GM23248 (cell line): ENCODE results near the gene THADA. TPM values are rescaled to one million over a fixed set of nuclear protein-coding genes. Genes with fewer than 3 reads are reported as not detected.

Experiments used
- DNase-seq: peaks from one replicate; pipeline ENCODE4 v3.0.0-alpha.2; 2015
- H2AFZ ChIP-seq: fragments of 200-600 bp; sonication (generic); 2 replicates; pipeline ENCODE4 v1.6.1; 2016; ENCODE audit warnings: antibody characterized with exemption
- H3F3A ChIP-seq: fragments of 200-600 bp; sonication (generic); 2 replicates; pipeline ENCODE4 v1.6.1; 2016; ENCODE audit warnings: mild to moderate bottlenecking, antibody characterized with exemption, mixed run types; ENCODE audit not compliant: insufficient read depth
- H3K27ac ChIP-seq: fragments of 200-600 bp; sonication (generic); 2 replicates; pipeline ENCODE4 v1.5.1; 2016; ENCODE audit warnings: mild to moderate bottlenecking
- H3K27me3 ChIP-seq: fragments of 200-600 bp; sonication (generic); replicated peaks from 2 replicates; pipeline ENCODE4 v1.6.1; 2016; ENCODE audit warnings: mild to moderate bottlenecking; ENCODE audit not compliant: insufficient read depth
- H3K36me3 ChIP-seq: fragments of 200-600 bp; sonication (generic); 2 replicates; pipeline ENCODE4 v1.6.1; 2016; ENCODE audit warnings: low read depth, mild to moderate bottlenecking
- H3K4me1 ChIP-seq: fragments of 200-600 bp; sonication (generic); 2 replicates; pipeline ENCODE4 v1.6.1; 2016; ENCODE audit warnings: mild to moderate bottlenecking; ENCODE audit not compliant: insufficient read depth
- H3K4me2 ChIP-seq: fragments of 200-600 bp; sonication (generic); one replicate; pipeline ENCODE4 v1.6.1; 2016; ENCODE audit warnings: mild to moderate bottlenecking; ENCODE audit not compliant: unreplicated experiment
- H3K4me3 ChIP-seq: fragments of 200-600 bp; sonication (generic); 2 replicates; pipeline ENCODE4 v1.5.1; 2016; ENCODE audit warnings: mild to moderate bottlenecking
- H3K79me2 ChIP-seq: fragments of 200-600 bp; sonication (generic); 2 replicates; pipeline ENCODE4 v1.6.1; 2016; ENCODE audit warnings: mild to moderate bottlenecking; ENCODE audit not compliant: insufficient read depth
- H3K9ac ChIP-seq: fragments of 200-600 bp; sonication (generic); 2 replicates; pipeline ENCODE4 v1.6.1; 2016; ENCODE audit warnings: mild to moderate bottlenecking
- H3K9me2 ChIP-seq: fragments of 200-600 bp; sonication (generic); 2 replicates; pipeline ENCODE4 v1.6.1; 2016; ENCODE audit warnings: mixed run types, mild to moderate bottlenecking, moderate library complexity; ENCODE audit not compliant: insufficient read depth
- H3K9me3 ChIP-seq: fragments of 200-600 bp; sonication (generic); one replicate; pipeline ENCODE4 v1.6.1; 2017; ENCODE audit warnings: low read depth
- H4K20me1 ChIP-seq: fragments of 200-600 bp; sonication (generic); 2 replicates; pipeline ENCODE4 v1.6.0; 2016; ENCODE audit not compliant: insufficient read depth
- EZH2 ChIP-seq: fragments of 200-600 bp; sonication (generic); IDR thresholded peaks from 2 replicates; pipeline ENCODE4 v1.6.1; 2018; ENCODE audit warnings: antibody characterized with exemption, mild to moderate bottlenecking; ENCODE audit not compliant: insufficient read depth, poor library complexity, severe bottlenecking
- EZH2phosphoT487 ChIP-seq: fragments of 200-600 bp; sonication (generic); IDR thresholded peaks from 2 replicates; pipeline ENCODE4 v1.6.1; 2018; ENCODE audit warnings: antibody characterized with exemption, moderate library complexity, mild to moderate bottlenecking, low read depth; ENCODE audit not compliant: insufficient read depth
- WGBS, 2 experiments: methylation state at CpG; one replicate each; pipeline ENCODE4 v1.1.6; 2015 to 2017; ENCODE audit warnings: low lambda C conversion rate in 2 of 2, low coverage in 1 of 2; ENCODE audit errors: missing lambda C conversion rate in 2 of 2; 5-methylcytosine and 5-hydroxymethylcytosine counted together
- in situ Hi-C: fragments of 300-500 bp; cut with MboI; formaldehyde crosslinking; loops from 2 replicates; pipeline ENCODE4 v1.15.0; 2020
- polyA plus RNA-seq: library from polyadenylated mRNA; unstranded; fragments of >200 nt; fragmentation: Nextera tagmentation; extraction: Ambion mirVana; gene quantifications from 2 replicates; pipeline ENCODE4 v1.2.1, GENCODE V29; 2016
- total RNA-seq: library from RNA; depleted of rRNA; stranded (reverse); fragments of >200 nt; shearing (Covaris generic); gene quantifications from 2 replicates; pipeline ENCODE4 v1.2.3, GENCODE V29; 2014

Gene THADA
- total and polyA plus RNA-seq, 2 experiments from 2014 or later, result 14.1 to 15.8 TPM

DNA sequence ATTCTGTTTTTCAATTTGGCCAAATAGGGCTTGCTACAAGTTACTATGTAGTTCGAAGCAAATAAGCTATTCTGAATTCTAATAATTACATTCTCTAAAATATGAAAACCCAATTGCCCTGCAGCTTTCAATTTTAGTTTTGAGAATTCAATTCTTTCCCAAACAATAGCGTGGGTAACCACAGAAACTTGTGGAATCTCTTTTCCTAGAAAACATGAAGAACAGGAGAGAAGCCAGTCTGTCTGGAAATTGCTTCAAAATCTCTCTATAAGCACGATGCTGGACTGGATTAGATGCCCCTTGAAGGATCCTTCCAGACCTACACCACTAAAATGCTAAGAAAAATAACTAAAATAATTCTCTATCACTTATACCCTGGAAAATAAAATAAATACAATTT, 115.0 kb downstream of the THADA start:
- Histone ChIP-seq H3K27ac (no peak overlapping the region), H3K9me3 (no peaks in the 10 kb centered on the region), H3F3A (peaks cover 14% of the 10 kb centered on the region; the same call in 1 of the 2 replicates), H3K36me3 (no peaks in the 10 kb centered on the region), H3K79me2 (no peaks in the 10 kb centered on the region), H2AFZ (no peak overlapping the region), H3K4me3 (no peak overlapping the region), H3K4me1 (peaks cover 28% of the 10 kb centered on the region), H3K9ac (no peak overlapping the region), H3K27me3 (no peaks in the 10 kb centered on the region), H4K20me1 (no peaks in the 10 kb centered on the region), H3K9me2 (no peaks in the 10 kb centered on the region), H3K4me2 (no peak overlapping the region)
- 65 to 70% methylated on average over 3 of the region's 3 CpGs for WGBS, 2 experiments
- in situ Hi-C loops, result loop anchor here (10.0 kb wide), 3 partner anchors 246 to 656 kb away; no protein-coding TSS in a partner anchor
- no peak for DNase-seq
- TF ChIP-seq EZH2phosphoT487 (no peak), EZH2 (no peak)

DNA sequence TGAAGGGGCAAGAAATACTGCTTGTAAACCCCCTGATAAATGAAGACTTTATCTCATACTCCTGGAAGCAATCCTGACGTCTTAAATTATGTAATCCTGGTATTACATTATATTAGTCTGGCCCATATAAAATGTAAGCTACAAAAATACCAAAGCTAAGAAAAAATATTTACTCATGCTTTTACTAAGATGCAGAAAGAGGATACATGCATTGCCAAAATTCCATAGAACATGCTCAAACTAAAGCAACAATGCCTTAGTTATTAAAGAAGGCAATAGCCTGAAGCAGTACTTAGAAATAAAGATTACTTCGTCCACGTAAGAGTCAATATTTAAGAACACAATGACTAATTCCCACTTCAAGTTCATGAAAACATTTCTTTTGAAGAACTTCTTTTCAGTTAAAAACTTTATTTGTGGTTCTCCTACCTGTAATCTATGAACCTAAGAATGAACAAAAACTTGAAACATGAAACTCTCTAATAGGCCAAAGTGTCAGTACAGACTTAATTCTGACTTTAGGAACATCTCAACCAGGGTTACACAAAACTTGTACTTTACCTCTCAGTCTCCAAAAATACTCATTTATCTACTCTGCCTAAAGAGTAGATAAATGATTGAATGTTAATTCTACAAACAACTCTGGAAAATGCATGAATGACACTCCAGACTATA, 117.3 kb downstream of the THADA start:
- no peaks in the 10 kb centered on the region for H4K20me1 ChIP-seq
- in situ Hi-C loops, result no loop called here
- H3K79me2 ChIP-seq, result no peaks in the 10 kb centered on the region
- 72 to 76% methylated on average over 3 of the region's 3 CpGs for WGBS, 2 experiments
- H3K9me3 ChIP-seq, result no peaks in the 10 kb centered on the region
- peaks cover 14% of the 10 kb centered on the region; the same call in 1 of the 2 replicates for H3F3A ChIP-seq
- H2AFZ ChIP-seq, result no peak overlapping the region
- peak overlapping the region; percentile 3 for H3K4me2 ChIP-seq
- no peak overlapping the region for H3K9ac ChIP-seq
- TF ChIP-seq EZH2phosphoT487 (no peak), EZH2 (no peak)
- no peak overlapping the region for H3K4me3 ChIP-seq
- peak; percentile 52 for DNase-seq
- no peaks in the 10 kb centered on the region for H3K27me3 ChIP-seq
- H3K27ac ChIP-seq, result no peak overlapping the region
- H3K4me1 ChIP-seq, result peaks cover 28% of the 10 kb centered on the region
- no peaks in the 10 kb centered on the region for H3K9me2 ChIP-seq
- no peaks in the 10 kb centered on the region for H3K36me3 ChIP-seq

DNA sequence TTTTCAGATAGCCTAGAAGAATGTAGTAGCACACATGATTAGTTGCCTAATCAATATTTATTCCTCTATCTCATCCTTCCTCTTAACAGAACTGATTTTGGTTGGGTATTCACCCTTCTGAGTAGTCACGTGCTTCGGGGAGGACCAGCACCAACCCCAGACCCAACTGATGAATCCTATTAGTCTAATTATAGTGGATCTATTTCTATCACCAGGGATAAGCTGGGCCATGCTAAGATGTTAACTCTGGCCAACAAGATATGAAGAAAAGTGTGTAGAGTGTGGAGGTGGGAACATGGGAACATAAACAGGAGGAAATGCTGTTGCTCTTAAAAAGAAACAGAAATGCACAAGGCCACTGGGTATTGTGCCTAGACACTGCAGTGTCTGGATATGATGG, 119.9 kb downstream of the THADA start:
- WGBS, 2 experiments, result 95 to 97% methylated on average over 2 of the region's 2 CpGs
- in situ Hi-C loops, result no loop called here

DNA sequence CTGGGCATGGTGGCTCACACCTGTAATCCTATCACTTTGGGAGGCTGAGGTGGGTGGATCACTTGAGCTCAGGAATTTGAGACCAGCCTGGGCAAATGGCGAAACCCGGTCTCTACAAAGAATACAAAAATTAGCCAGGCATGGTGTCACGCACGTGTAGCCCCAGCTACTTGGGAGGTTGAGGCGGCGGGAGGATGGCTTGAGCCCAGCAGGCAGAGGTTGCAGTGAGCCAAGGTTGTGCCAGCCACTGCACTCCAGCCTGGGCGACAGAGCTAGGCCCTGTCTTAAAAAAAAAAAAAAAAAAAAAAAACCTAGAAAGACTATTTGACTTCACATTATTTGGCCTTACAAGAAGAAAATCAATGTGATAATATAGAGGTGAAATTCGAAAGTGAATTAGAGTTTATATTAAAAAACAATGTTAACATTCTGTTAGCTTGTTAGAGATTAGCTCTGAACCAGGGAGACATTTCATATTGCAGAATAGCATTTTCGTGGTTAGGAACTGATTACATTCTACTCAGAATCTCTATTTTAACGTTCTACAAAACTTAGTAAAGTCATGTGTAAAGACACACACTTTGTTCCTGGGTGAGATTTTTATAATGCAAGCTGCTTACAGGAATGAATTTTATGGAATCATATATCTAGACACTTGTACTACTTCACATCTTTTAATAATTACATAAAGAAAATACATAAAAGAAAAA, 120.5 kb downstream of the THADA start:
- DNase-seq, result no peak
- Histone ChIP-seq H3K4me1 (peaks cover 18% of the 10 kb centered on the region), H3K4me2 (no peak overlapping the region), H3K36me3 (no peaks in the 10 kb centered on the region), H3K9me2 (no peaks in the 10 kb centered on the region), H4K20me1 (no peaks in the 10 kb centered on the region), H3K9me3 (no peaks in the 10 kb centered on the region), H3K9ac (no peak overlapping the region), H3K79me2 (no peaks in the 10 kb centered on the region), H3K27ac (no peak overlapping the region), H2AFZ (no peak overlapping the region), H3K27me3 (no peaks in the 10 kb centered on the region), H3K4me3 (no peak overlapping the region), H3F3A (peaks cover 8% of the 10 kb centered on the region; the same call in 1 of the 2 replicates)
- in situ Hi-C loops, result no loop called here
- WGBS, 2 experiments, result 97 to 98% methylated on average over 10 of the region's 10 CpGs
- TF ChIP-seq EZH2phosphoT487, result no peak
- no peak for TF ChIP-seq EZH2

More for the DNA sequence above, 119.9 kb downstream of the THADA start:
- H3K27ac ChIP-seq, result no peak overlapping the region
- no peaks in the 10 kb centered on the region for H3K9me2 ChIP-seq
- no peaks in the 10 kb centered on the region for H3K36me3 ChIP-seq
- H3K9me3 ChIP-seq, result no peaks in the 10 kb centered on the region
- no peaks in the 10 kb centered on the region for H3K27me3 ChIP-seq
- TF ChIP-seq EZH2phosphoT487 (no peak), EZH2 (no peak)
- no peak overlapping the region for H3K4me3 ChIP-seq
- H4K20me1 ChIP-seq, result no peaks in the 10 kb centered on the region
- no peak overlapping the region for H2AFZ ChIP-seq
- no peak overlapping the region for H3K4me2 ChIP-seq
- no peak overlapping the region for H3K9ac ChIP-seq
- no peak for DNase-seq
- H3F3A ChIP-seq, result peaks cover 8% of the 10 kb centered on the region; the same call in 1 of the 2 replicates
- H3K4me1 ChIP-seq, result peaks cover 18% of the 10 kb centered on the region
- no peaks in the 10 kb centered on the region for H3K79me2 ChIP-seq
